Activated CD4-positive, alpha-beta memory T cell treated with anti-CD3 and anti-CD28 coated beads for 36 hours (primary cell): ENCODE data around the gene EXOSC10. TPM values are rescaled to one million over a fixed set of nuclear protein-coding genes. Genes with fewer than 3 reads are reported as not detected.

ENCODE experiments used
- CTCF ChIA-PET: fragments of 350-600 bp; sonication (Branson Sonifier 250); formaldehyde crosslinking; loops from one replicate; lab custom pipeline; 2021; ENCODE audit warnings: antibody characterized with exemption, inconsistent platforms; lab: Charles Lee
- POLR2A ChIA-PET: fragments of 350-600 bp; sonication (Branson Sonifier 250); formaldehyde crosslinking; loops from one replicate; lab custom pipeline; 2021; ENCODE audit warnings: antibody characterized with exemption; lab: Charles Lee
- DNase-seq: peaks from one replicate; pipeline ENCODE4 v3.0.0-alpha.2; 2020
- H3K27ac Mint-ChIP-seq: one replicate; pipeline ENCODE4 v1.8.0; 2021; ENCODE audit warnings: mixed read lengths
- H3K27me3 Mint-ChIP-seq: one replicate; pipeline ENCODE4 v1.8.0; 2021; ENCODE audit warnings: mixed read lengths
- H3K36me3 Mint-ChIP-seq: one replicate; pipeline ENCODE4 v1.8.0; 2021; ENCODE audit warnings: mixed read lengths
- H3K4me1 Mint-ChIP-seq: one replicate; pipeline ENCODE4 v1.8.0; 2021; ENCODE audit warnings: low read depth, mixed read lengths
- H3K4me3 Mint-ChIP-seq: one replicate; pipeline ENCODE4 v1.8.0; 2021; ENCODE audit warnings: mild to moderate bottlenecking, mixed read lengths
- H3K9me3 Mint-ChIP-seq: one replicate; pipeline ENCODE4 v1.8.0; 2021; ENCODE audit warnings: mixed read lengths
- intact Hi-C: fragments of 100-400 bp; cut with micrococcal nuclease; formaldehyde crosslinking; loops from one replicate; pipeline ENCODE4 v1.15.1; 2023
- total RNA-seq, 2 experiments: library from RNA; stranded (reverse); gene quantifications; one replicate each; pipeline ENCODE4 v1.2.3, GENCODE V29; 2021

EXOSC10 gene
- 10 to 100 TPM; 62.1 to 70.0 TPM for total RNA-seq

GRCh38 chr1:11099310-11100148 lies at the start of gene EXOSC10:
Gene EXOSC10 (minus strand): TSS chr1:11099869. CDS start chr1:11099831, 38 bp downstream.
- Mint-ChIP-seq H3K27me3 (no peaks in the 10 kb centered on the region), H3K27ac (peak within 1 kb of the TSS; percentile 89), H3K4me1 (peaks cover 10% of the 10 kb centered on the region), H3K9me3 (no peaks in the 10 kb centered on the region), H3K36me3 (peaks cover 10% of the 10 kb centered on the region), H3K4me3 (peak within 1 kb of the TSS; percentile 96)
- ChIA-PET POLR2A (interaction anchor here (0.6 to 2.5 kb wide), 8 partner anchors 10 to 809 kb away, joined by 3 to 15 read pairs (median 3); partner anchors contain the start of genes SRM and TARDBP), CTCF (interaction anchor here (0.6 to 5.5 kb wide), 5 partner anchors 11 to 62 kb away, joined by 3 to 66 read pairs (median 3); partner anchors contain the start of gene SRM)
- DNase-seq, result peak; percentile 96
- intact Hi-C loops, result loop anchor here (1.0 to 5.0 kb wide), 4 partner anchors 39 to 87 kb away; partner anchors contain the start of genes SRM and TARDBP

- POLR2A ChIA-PET, result no interaction called here
- Mint-ChIP-seq H3K27me3 (no peaks in the 10 kb centered on the region), H3K4me3 (no peak overlapping the region), H3K4me1 (peaks cover 18% of the 10 kb centered on the region), H3K9me3 (no peaks in the 10 kb centered on the region), H3K36me3 (peaks cover 33% of the 10 kb centered on the region), H3K27ac (no peak overlapping the region)
- CTCF ChIA-PET, result interaction anchor here (1.2 to 2.3 kb wide), 2 partner anchors 110 to 499 kb away, joined by 3 to 9 read pairs; no protein-coding TSS in a partner anchor
- no peak for DNase-seq
- intact Hi-C loops, result no loop called here
These were observed 47.6 kb upstream of the EXOSC10 start for GRCh38 chr1:11147197-11147770.

GRCh38 chr1:11145741-11146140 lies 46.1 kb upstream of the EXOSC10 start:
- POLR2A ChIA-PET, result no interaction called here
- peaks cover 29% of the 10 kb centered on the region for H3K36me3 Mint-ChIP-seq

GRCh38 chr1:11144570-11145256 lies 45.0 kb upstream of the EXOSC10 start:
- Mint-ChIP-seq H3K36me3 (peaks cover 29% of the 10 kb centered on the region), H3K4me1 (peaks cover 18% of the 10 kb centered on the region), H3K27ac (no peak overlapping the region), H3K4me3 (no peak overlapping the region), H3K27me3 (no peaks in the 10 kb centered on the region), H3K9me3 (no peaks in the 10 kb centered on the region)
- ChIA-PET CTCF (interaction anchor here (1.3 to 1.4 kb wide), 2 partner anchors 107 to 108 kb away, joined by 4 read pairs; no protein-coding TSS in a partner anchor), POLR2A (no interaction called here)
- DNase-seq, result no peak
- intact Hi-C loops, result loop anchor here (5.0 kb wide), 1 partner anchor 47 kb away; the partner anchor contains the start of gene EXOSC10

More at GRCh38 chr1:11145741-11146140, 46.1 kb upstream of the EXOSC10 start:
- intact Hi-C loops, result no loop called here
- H3K4me1 Mint-ChIP-seq, result peaks cover 18% of the 10 kb centered on the region
- no peak overlapping the region for H3K27ac Mint-ChIP-seq
- CTCF ChIA-PET, result interaction anchor here (2.3 kb wide), 1 partner anchor 108 kb away, joined by 9 read pairs; no protein-coding TSS in a partner anchor
- H3K27me3 Mint-ChIP-seq, result no peaks in the 10 kb centered on the region
- H3K9me3 Mint-ChIP-seq, result no peaks in the 10 kb centered on the region
- H3K4me3 Mint-ChIP-seq, result no peak overlapping the region
- no peak for DNase-seq

- no peak overlapping the region for H3K4me3 Mint-ChIP-seq
- ChIA-PET POLR2A (no interaction called here), CTCF (interaction anchor here (1.3 to 1.4 kb wide), 2 partner anchors 106 to 107 kb away, joined by 4 read pairs; no protein-coding TSS in a partner anchor)
- DNase-seq, result peak; percentile 16
- peaks cover 18% of the 10 kb centered on the region for H3K4me1 Mint-ChIP-seq
- peak overlapping the region; percentile 66 for H3K27ac Mint-ChIP-seq
- H3K9me3 Mint-ChIP-seq, result no peaks in the 10 kb centered on the region
- intact Hi-C loops, result loop anchor here (5.0 kb wide), 1 partner anchor 47 kb away; the partner anchor contains the start of gene EXOSC10
- H3K27me3 Mint-ChIP-seq, result no peaks in the 10 kb centered on the region
- peaks cover 30% of the 10 kb centered on the region for H3K36me3 Mint-ChIP-seq
These were observed 44.2 kb upstream of the EXOSC10 start for GRCh38 chr1:11143907-11144306.

- Mint-ChIP-seq H3K36me3 (peaks cover 34% of the 10 kb centered on the region), H3K4me1 (peaks cover 18% of the 10 kb centered on the region), H3K27ac (peak overlapping the region; percentile 66), H3K4me3 (no peak overlapping the region), H3K9me3 (no peaks in the 10 kb centered on the region), H3K27me3 (no peaks in the 10 kb centered on the region)
- POLR2A ChIA-PET, result no interaction called here
- CTCF ChIA-PET, result interaction anchor here (1.4 kb wide), 1 partner anchor 105 kb away, joined by 4 read pairs; no protein-coding TSS in a partner anchor
- intact Hi-C loops, result loop anchor here (5.0 kb wide), 1 partner anchor 46 kb away; the partner anchor contains the start of gene EXOSC10
- no peak for DNase-seq
These were observed 43.7 kb upstream of the EXOSC10 start for GRCh38 chr1:11143401-11143800.

GRCh38 chr1:11142618-11143391 lies 43.1 kb upstream of the EXOSC10 start:
- intact Hi-C loops, result loop anchor here (5.0 kb wide), 1 partner anchor 46 kb away; the partner anchor contains the start of gene EXOSC10
- Mint-ChIP-seq H3K27me3 (no peaks in the 10 kb centered on the region), H3K36me3 (peaks cover 35% of the 10 kb centered on the region), H3K4me1 (peaks cover 18% of the 10 kb centered on the region), H3K27ac (peak overlapping the region; percentile 11), H3K9me3 (no peaks in the 10 kb centered on the region), H3K4me3 (no peak overlapping the region)
- ChIA-PET POLR2A (no interaction called here), CTCF (no interaction called here)
- no peak for DNase-seq

GRCh38 chr1:11138952-11139351 lies 39.3 kb upstream of the EXOSC10 start:
- Mint-ChIP-seq H3K27ac (no peak overlapping the region), H3K4me3 (no peak overlapping the region), H3K4me1 (peaks cover 9% of the 10 kb centered on the region), H3K27me3 (no peaks in the 10 kb centered on the region), H3K9me3 (no peaks in the 10 kb centered on the region), H3K36me3 (peaks cover 23% of the 10 kb centered on the region)
- ChIA-PET POLR2A (no interaction called here), CTCF (no interaction called here)
- DNase-seq, result no peak
- intact Hi-C loops, result no loop called here

- intact Hi-C loops, result no loop called here
- no peak overlapping the region for H3K4me3 Mint-ChIP-seq
- no peak overlapping the region for H3K27ac Mint-ChIP-seq
- CTCF ChIA-PET, result no interaction called here
- POLR2A ChIA-PET, result no interaction called here
- H3K4me1 Mint-ChIP-seq, result peaks cover under 1% of the 10 kb centered on the region
- H3K27me3 Mint-ChIP-seq, result no peaks in the 10 kb centered on the region
- H3K36me3 Mint-ChIP-seq, result peaks cover 18% of the 10 kb centered on the region
- no peaks in the 10 kb centered on the region for H3K9me3 Mint-ChIP-seq
- DNase-seq, result no peak
These were observed 38.4 kb upstream of the EXOSC10 start for GRCh38 chr1:11138029-11138428.

- no peaks in the 10 kb centered on the region for H3K27me3 Mint-ChIP-seq
- H3K36me3 Mint-ChIP-seq, result peaks cover 27% of the 10 kb centered on the region
- ChIA-PET POLR2A (no interaction called here), CTCF (no interaction called here)
- intact Hi-C loops, result no loop called here
- no peak overlapping the region for H3K4me3 Mint-ChIP-seq
- H3K4me1 Mint-ChIP-seq, result no peaks in the 10 kb centered on the region
- H3K9me3 Mint-ChIP-seq, result no peaks in the 10 kb centered on the region
- H3K27ac Mint-ChIP-seq, result no peak overlapping the region
- no peak for DNase-seq
These were observed 35.2 kb upstream of the EXOSC10 start for GRCh38 chr1:11134898-11135266.

GRCh38 chr1:11134251-11134897 lies 34.7 kb upstream of the EXOSC10 start:
- Mint-ChIP-seq H3K36me3 (peaks cover 32% of the 10 kb centered on the region), H3K27ac (no peak overlapping the region), H3K27me3 (no peaks in the 10 kb centered on the region), H3K4me3 (no peak overlapping the region), H3K4me1 (no peaks in the 10 kb centered on the region), H3K9me3 (no peaks in the 10 kb centered on the region)
- POLR2A ChIA-PET, result no interaction called here
- DNase-seq, result no peak
- intact Hi-C loops, result no loop called here
- CTCF ChIA-PET, result no interaction called here
